Lower leg skin (tissue), 4 donors: ENCODE results near the gene BOD1. TPM values are rescaled to one million over a fixed set of nuclear protein-coding genes. Genes with fewer than 3 reads are reported as not detected.

Experiments used
- DNase-seq, 2 donors: peaks; one replicate each; pipeline ENCODE4 v3.0.0-alpha.2; 2019; ENCODE audit warnings: low spot score in 2 of 2
- H3K4me3 ChIP-seq: fragments of 200-600 bp; sonication (generic); 2 replicates; pipeline ENCODE4 v1.5.1; 2017; ENCODE audit warnings: mild to moderate bottlenecking, low read depth; ENCODE audit not compliant: poor library complexity, severe bottlenecking
- POLR2A ChIP-seq, 2 donors: fragments of 450-650 bp; IDR thresholded peaks; one replicate each; pipeline ENCODE4 v1.6.1; 2016 to 2017; ENCODE audit warnings: antibody characterized with exemption in 2 of 2, mild to moderate bottlenecking in 1 of 2, moderate library complexity in 1 of 2
- WGBS, 2 donors: methylation state at CpG; one replicate each; pipeline ENCODE4 v1.1.5; 2018; 5-methylcytosine and 5-hydroxymethylcytosine counted together
- intact Hi-C: fragments of 100-400 bp; cut with DNase I; formaldehyde crosslinking; loops from one replicate; pipeline ENCODE4 v1.15.0; 2023; ENCODE audit warnings: low total_unique reads
- total RNA-seq, 4 donors: library from RNA; depleted of rRNA; stranded (reverse); fragments of >200 nt; gene quantifications; one replicate each; pipeline ENCODE4 v1.1.0, GENCODE V29; 2016
- TF ChIP-seq, protein P1 (sequence below), 3 donors: fragments of 450-650 bp; IDR thresholded peaks; one replicate each; pipeline ENCODE4 v1.5.1; 2016; ENCODE audit warnings: antibody characterized with exemption in 3 of 3, mild to moderate bottlenecking in 3 of 3, moderate library complexity in 2 of 3

BOD1 gene
- total RNA-seq, 4 donors from 2014 or later: 32.0 to 54.6 (median 42.8) TPM

- 30 to 46% methylated on average over 3 of the region's 3 CpGs for WGBS, 2 donors
- no peak overlapping the region for H3K4me3 ChIP-seq
- TF ChIP-seq POLR2A (IDR thresholded peaks at IDR 0.05): no peak
- TF ChIP-seq, protein P1, sequence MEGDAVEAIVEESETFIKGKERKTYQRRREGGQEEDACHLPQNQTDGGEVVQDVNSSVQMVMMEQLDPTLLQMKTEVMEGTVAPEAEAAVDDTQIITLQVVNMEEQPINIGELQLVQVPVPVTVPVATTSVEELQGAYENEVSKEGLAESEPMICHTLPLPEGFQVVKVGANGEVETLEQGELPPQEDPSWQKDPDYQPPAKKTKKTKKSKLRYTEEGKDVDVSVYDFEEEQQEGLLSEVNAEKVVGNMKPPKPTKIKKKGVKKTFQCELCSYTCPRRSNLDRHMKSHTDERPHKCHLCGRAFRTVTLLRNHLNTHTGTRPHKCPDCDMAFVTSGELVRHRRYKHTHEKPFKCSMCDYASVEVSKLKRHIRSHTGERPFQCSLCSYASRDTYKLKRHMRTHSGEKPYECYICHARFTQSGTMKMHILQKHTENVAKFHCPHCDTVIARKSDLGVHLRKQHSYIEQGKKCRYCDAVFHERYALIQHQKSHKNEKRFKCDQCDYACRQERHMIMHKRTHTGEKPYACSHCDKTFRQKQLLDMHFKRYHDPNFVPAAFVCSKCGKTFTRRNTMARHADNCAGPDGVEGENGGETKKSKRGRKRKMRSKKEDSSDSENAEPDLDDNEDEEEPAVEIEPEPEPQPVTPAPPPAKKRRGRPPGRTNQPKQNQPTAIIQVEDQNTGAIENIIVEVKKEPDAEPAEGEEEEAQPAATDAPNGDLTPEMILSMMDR (IDR thresholded peaks at IDR 0.05): no peak
- intact Hi-C loops: loop anchor here (10.0 kb wide), 1 partner anchor 111 kb away; no protein-coding TSS in a partner anchor
- DNase-seq: no peak
Measured at GRCh38 chr5:173643964-173644363, 27.5 kb upstream of the BOD1 start.

GRCh38 chr5:173642895-173643481, 26.5 kb upstream of the BOD1 start:
- TF ChIP-seq, protein P1 (IDR thresholded peaks at IDR 0.05): no peak
- TF ChIP-seq POLR2A (IDR thresholded peaks at IDR 0.05): no peak

DNA sequence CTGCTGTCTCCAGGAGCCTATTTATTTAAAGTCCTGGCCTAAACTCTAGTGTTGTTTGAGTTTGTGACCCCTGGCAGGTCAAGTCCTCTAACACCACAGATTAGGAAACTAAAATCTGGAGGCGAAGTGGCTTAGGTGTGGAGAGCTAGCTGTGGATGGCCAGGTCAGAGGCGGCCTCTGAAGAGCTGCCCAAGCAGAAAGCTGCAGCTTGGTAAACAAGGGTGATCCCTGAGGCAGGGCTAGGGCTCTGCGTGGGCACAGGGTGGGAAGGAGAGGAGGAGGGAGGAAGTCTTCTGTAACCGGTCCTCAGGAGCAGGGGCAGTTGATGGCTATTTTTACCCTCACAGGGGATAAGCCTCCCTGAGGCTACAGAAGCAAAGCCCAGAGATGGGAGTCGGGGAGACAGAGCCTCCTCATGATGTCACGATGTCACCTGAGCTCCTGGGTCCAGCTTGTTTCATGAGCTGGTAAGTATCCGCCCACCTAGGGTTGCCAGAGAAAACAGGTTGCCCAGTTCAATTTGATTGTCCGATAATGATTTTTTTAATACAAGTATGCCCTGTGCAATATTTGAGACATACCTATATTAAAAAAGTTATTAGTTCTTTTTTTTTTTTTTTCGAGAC, 25.9 kb upstream of the BOD1 start:
- DNase-seq: peak in 1 of 2 donors; percentile 46
- intact Hi-C loops: loop anchor here (10.0 kb wide), 1 partner anchor 112 kb away; no protein-coding TSS in a partner anchor
- TF ChIP-seq, protein P1 (IDR thresholded peaks at IDR 0.05): no peak
- TF ChIP-seq POLR2A (IDR thresholded peaks at IDR 0.05): no peak
- H3K4me3 ChIP-seq: no peak overlapping the region
- 85 to 87% methylated on average over 9 of the region's 9 CpGs for WGBS, 2 donors

More at GRCh38 chr5:173642895-173643481, 26.5 kb upstream of the BOD1 start:
- no peak overlapping the region for H3K4me3 ChIP-seq
- 79 to 87% methylated on average over 11 of the region's 11 CpGs for WGBS, 2 donors
- intact Hi-C loops: loop anchor here (10.0 kb wide), 1 partner anchor 112 kb away; no protein-coding TSS in a partner anchor
- DNase-seq: peak in 1 of 2 donors; percentile 57

DNA sequence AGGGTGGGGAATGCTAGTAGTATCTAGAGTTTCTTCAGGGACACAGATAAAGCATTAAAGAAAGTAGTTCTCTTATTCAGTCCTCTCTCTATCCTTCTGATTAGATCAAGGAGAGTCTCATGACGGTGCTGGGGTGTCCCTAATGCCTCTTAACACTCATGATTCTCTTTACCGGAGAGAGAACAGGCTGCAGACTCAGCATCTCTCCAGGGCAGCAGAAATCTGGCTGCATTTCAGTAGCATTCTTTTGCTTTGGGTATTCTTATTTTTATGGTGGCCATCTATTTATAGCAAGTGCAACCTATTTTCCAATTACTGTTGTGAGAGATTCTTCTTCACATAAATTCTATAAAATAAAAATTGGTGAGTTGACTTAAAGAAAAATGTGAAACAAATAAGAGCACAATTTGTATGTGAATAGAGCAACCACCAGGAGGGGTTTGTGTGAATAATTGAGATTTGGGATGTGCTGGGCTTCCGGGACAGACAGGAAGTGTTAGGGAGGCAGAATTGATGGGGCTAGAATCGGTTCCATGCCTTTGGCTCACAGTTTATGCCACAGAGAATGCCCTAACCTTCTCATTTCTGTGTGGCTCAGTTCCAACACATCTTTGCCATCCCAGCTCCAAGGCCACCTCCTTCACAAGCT, 23.8 kb upstream of the BOD1 start:
- H3K4me3 ChIP-seq: no peak overlapping the region
- intact Hi-C loops: loop anchor here (10.0 kb wide), 1 partner anchor 115 kb away; no protein-coding TSS in a partner anchor
- TF ChIP-seq, protein P1 (IDR thresholded peaks at IDR 0.05): no peak
- TF ChIP-seq POLR2A (IDR thresholded peaks at IDR 0.05): no peak
- DNase-seq: no peak
- 37 to 43% methylated on average over 4 of the region's 4 CpGs for WGBS, 2 donors

GRCh38 chr5:173638126-173639040, 21.9 kb upstream of the BOD1 start:
- intact Hi-C loops: no loop called here
- 66 to 71% methylated on average over 10 of the region's 10 CpGs for WGBS, 2 donors
- TF ChIP-seq POLR2A (IDR thresholded peaks at IDR 0.05): no peak
- TF ChIP-seq, protein P1 (IDR thresholded peaks at IDR 0.05): no peak
- peak in 1 of 2 donors; percentile 42 for DNase-seq
- no peak overlapping the region for H3K4me3 ChIP-seq
